ENCODE data around the gene RPL7L1.
"Not testable (repeated sequence)": the region's sequence is repeated elsewhere in the genome, so short reads cannot be mapped to it uniquely, and the experiment has no call there.

The RPL7L1 gene

GRCh38 chr6:42870145-42870936 is 9.1 kb upstream of the RPL7L1 start:
- no peak overlapping the region for H3K4me3 Mint-ChIP-seq
- peaks cover 15% of the 10 kb centered on the region for H3K36me3 Mint-ChIP-seq (ENCODE audit: low read depth)
- no peaks in the 10 kb centered on the region for H3K4me1 Mint-ChIP-seq
- TF ChIP-seq, protein P1, sequence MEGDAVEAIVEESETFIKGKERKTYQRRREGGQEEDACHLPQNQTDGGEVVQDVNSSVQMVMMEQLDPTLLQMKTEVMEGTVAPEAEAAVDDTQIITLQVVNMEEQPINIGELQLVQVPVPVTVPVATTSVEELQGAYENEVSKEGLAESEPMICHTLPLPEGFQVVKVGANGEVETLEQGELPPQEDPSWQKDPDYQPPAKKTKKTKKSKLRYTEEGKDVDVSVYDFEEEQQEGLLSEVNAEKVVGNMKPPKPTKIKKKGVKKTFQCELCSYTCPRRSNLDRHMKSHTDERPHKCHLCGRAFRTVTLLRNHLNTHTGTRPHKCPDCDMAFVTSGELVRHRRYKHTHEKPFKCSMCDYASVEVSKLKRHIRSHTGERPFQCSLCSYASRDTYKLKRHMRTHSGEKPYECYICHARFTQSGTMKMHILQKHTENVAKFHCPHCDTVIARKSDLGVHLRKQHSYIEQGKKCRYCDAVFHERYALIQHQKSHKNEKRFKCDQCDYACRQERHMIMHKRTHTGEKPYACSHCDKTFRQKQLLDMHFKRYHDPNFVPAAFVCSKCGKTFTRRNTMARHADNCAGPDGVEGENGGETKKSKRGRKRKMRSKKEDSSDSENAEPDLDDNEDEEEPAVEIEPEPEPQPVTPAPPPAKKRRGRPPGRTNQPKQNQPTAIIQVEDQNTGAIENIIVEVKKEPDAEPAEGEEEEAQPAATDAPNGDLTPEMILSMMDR (IDR thresholded peaks at IDR 0.05; ENCODE audit: unreplicated experiment in 3 of 3) = no peak
- H3K27me3 Mint-ChIP-seq (ENCODE audit: low read depth) = peaks cover 4% of the 10 kb centered on the region
- no peaks in the 10 kb centered on the region for H3K9me3 Mint-ChIP-seq
- H3K27ac Mint-ChIP-seq = peak overlapping the region in 1 of 3 experiments; percentile 53

DNA sequence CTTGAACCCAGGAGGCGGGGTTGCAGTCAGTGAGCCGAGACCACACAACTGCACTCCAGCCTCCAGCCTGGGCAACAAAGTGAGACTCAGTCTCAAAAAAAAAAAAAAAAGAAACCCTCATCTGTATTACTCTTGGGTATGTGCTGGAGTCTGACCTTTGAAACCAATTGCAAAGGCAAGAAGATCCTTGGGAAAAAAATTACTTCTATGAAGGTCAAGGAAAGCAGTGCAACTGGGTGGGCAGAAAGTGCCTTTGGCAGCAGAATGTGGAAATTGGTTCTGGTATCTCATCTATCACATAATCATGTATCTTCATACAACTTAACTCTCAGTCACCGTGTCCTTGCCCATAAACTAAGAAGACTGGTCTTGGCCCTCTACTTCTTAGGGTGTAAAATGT is 7.7 kb upstream of the RPL7L1 start:
- TF ChIP-seq, protein P1 (IDR thresholded peaks at IDR 0.05; ENCODE audit: unreplicated experiment in 3 of 3) = no peak
- Mint-ChIP-seq H3K4me3 (no peak overlapping the region), H3K9me3 (no peaks in the 10 kb centered on the region), H3K27ac (peak overlapping the region in 1 of 3 experiments; percentile 57), H3K4me1 (no peaks in the 10 kb centered on the region), H3K36me3 (ENCODE audit: low read depth) (peaks cover 10% of the 10 kb centered on the region), H3K27me3 (ENCODE audit: low read depth) (peaks cover 4% of the 10 kb centered on the region)

DNA sequence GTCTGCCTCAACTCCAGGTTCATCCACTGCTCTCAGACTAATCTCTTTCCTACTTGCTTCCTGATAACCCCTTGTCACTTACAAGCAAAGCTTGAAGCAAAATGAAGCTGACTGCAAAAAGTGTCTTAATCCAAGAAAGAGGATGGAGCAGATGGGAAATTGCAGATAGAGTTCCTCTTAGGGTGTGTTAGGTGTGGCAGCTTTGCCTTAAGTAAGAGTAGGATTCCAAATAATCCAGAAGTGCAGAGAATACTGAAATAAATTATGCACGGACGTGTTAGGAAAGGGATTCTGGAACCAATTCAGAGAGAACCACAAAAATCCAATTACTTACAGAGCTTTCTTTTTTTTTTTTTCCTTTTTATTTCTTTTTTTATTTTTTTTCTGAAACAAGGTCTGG is 6.1 kb upstream of the RPL7L1 start:
- H3K9me3 Mint-ChIP-seq = no peaks in the 10 kb centered on the region
- no peak overlapping the region for H3K4me3 Mint-ChIP-seq
- peaks cover 4% of the 10 kb centered on the region for H3K27me3 Mint-ChIP-seq (ENCODE audit: low read depth)
- no peaks in the 10 kb centered on the region for H3K36me3 Mint-ChIP-seq (ENCODE audit: low read depth)
- no peaks in the 10 kb centered on the region for H3K4me1 Mint-ChIP-seq
- no peak overlapping the region for H3K27ac Mint-ChIP-seq
- TF ChIP-seq, protein P1 (IDR thresholded peaks at IDR 0.05; ENCODE audit: unreplicated experiment in 3 of 3) = no peak

GRCh38 chr6:42877695-42878094 is 1.7 kb upstream of the RPL7L1 start:
- H3K36me3 Mint-ChIP-seq (ENCODE audit: low read depth) = peaks cover 8% of the 10 kb centered on the region
- TF ChIP-seq, protein P1 (IDR thresholded peaks at IDR 0.05; ENCODE audit: unreplicated experiment in 3 of 3) = no peak
- H3K27me3 Mint-ChIP-seq (ENCODE audit: low read depth) = no peaks in the 10 kb centered on the region
- peak overlapping the region; percentile 64 to 74 (median 67) for H3K27ac Mint-ChIP-seq
- H3K4me3 Mint-ChIP-seq = peak overlapping the region; percentile 52 to 77 (median 76)
- no peaks in the 10 kb centered on the region for H3K9me3 Mint-ChIP-seq
- peaks cover 9% of the 10 kb centered on the region for H3K4me1 Mint-ChIP-seq

DNA sequence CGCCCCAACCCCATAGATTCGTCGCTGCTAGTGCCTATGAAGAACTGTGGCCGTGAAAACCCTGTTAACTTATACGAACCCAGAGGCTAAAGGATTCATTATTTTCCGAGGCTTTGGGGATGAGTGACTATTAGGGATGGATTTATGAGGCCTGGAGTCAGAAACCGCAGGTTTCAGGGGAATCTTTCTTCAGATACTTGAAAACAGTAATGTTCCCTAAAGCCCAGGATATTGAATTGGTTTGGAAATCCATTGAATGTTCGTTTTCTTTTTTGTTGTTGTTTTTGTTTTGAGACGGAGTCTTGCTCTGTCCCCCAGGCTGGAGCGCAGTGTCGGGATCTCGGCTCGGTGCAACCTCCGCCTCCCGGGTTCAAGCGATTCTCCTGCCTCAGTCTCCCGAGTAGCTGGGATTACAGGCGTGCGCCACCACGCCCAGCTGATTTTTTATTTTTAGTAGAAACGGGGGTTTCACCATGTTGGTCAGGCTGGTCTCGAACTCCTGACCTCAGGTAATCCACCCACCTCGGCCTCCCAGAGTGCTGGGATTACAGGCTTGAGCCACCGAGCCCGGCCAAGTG is 913 bp downstream of the RPL7L1 start:
- peak overlapping the region; percentile 98 to 99 (median 99) for H3K27ac Mint-ChIP-seq
- H3K9me3 Mint-ChIP-seq; H3K27me3 Mint-ChIP-seq (ENCODE audit: low read depth): not testable (repeated sequence)
- H3K4me3 Mint-ChIP-seq = peak overlapping the region; percentile 93 to 95 (median 95)
- H3K4me1 Mint-ChIP-seq = peaks cover 14% of the 10 kb centered on the region
- peaks cover 32% of the 10 kb centered on the region for H3K36me3 Mint-ChIP-seq (ENCODE audit: low read depth)

DNA sequence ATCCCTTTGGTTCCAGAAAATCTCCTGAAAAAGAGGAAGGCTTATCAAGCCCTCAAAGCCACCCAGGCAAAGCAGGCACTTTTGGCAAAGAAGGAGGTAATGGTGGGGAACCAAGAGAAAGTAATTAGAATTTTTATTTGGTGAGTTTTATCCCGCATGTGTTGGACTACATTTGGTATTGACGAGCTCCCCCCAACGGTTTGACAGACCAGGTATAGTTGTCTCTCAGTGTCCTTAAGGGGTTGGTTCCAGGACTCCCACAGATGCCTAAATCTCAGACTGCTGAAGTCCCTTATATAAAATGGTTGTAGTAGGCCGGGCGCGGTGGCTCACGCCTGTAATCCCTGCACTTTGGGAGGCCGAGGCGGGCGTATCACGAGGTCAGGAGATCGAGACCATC is 1.5 kb downstream of the RPL7L1 start:
- H3K36me3 Mint-ChIP-seq (ENCODE audit: low read depth) = peaks cover 37% of the 10 kb centered on the region
- peak overlapping the region; percentile 93 to 95 (median 95) for H3K4me3 Mint-ChIP-seq
- not testable (repeated sequence) for H3K27me3 Mint-ChIP-seq (ENCODE audit: low read depth); H3K9me3 Mint-ChIP-seq
- peaks cover 14% of the 10 kb centered on the region for H3K4me1 Mint-ChIP-seq
- H3K27ac Mint-ChIP-seq = peak overlapping the region; percentile 98 to 99 (median 99)

DNA sequence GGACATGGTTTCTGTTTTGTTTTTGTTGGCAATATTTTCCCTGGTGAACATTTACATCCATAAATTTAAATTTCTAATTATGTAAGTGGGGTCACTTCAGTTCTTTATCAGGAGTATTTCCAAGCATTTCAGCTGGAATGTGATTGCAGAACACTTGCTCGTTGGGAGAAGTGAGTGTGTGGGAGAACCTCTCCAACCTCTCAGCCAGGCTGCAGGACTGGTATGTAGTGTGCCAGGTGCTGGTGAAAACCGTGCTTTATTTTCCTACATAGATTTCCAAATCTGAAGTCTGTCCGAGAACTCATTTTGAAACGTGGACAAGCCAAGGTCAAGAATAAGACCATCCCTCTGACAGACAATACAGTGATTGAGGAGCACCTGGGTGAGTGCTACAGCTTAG is 6.3 kb downstream of the RPL7L1 start:
- Mint-ChIP-seq H3K4me3 (peak overlapping the region in 1 of 3 experiments; percentile 27), H3K27ac (no peak overlapping the region), H3K4me1 (peaks cover 12% of the 10 kb centered on the region), H3K27me3 (ENCODE audit: low read depth) (no peaks in the 10 kb centered on the region), H3K36me3 (ENCODE audit: low read depth) (peaks cover 38% of the 10 kb centered on the region), H3K9me3 (no peaks in the 10 kb centered on the region)
- TF ChIP-seq, protein P1 (IDR thresholded peaks at IDR 0.05; ENCODE audit: unreplicated experiment in 3 of 3) = no peak

DNA sequence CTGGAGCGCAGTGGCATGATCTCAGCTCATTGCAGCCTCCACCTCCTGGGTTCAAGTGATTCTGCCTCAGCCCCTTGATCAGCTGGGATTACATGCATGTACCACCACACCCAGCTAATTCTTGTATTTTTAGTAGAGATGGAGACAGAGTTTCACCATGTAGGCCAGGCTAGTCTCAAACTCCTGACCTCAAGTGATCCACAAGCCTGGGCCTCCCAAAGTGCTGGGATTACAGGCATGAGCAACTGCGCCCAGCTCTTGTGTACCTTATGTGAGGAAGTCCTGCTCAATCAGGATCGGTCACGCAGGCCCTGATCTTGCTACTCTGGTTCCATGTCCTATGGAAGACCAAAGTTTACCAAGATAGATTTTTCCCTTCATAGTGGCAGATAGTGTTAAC is 8.8 kb downstream of the RPL7L1 start:
- H3K27ac Mint-ChIP-seq, H3K9me3 Mint-ChIP-seq: not testable (repeated sequence)
- peak overlapping the region in 2 of 3 experiments; percentile 27 to 40 for H3K4me3 Mint-ChIP-seq

More for the DNA sequence above, 8.8 kb downstream of the RPL7L1 start:
- H3K4me1 Mint-ChIP-seq = peaks cover 16% of the 10 kb centered on the region
- H3K36me3 Mint-ChIP-seq (ENCODE audit: low read depth) = peaks cover 35% of the 10 kb centered on the region
- H3K27me3 Mint-ChIP-seq (ENCODE audit: low read depth) = not testable (repeated sequence)
